Measurements from ENCODE around the gene POLR1G. TPM values are rescaled to one million over a fixed set of nuclear protein-coding genes. Genes with fewer than 3 reads are reported as not detected.

The POLR1G gene, protein sequence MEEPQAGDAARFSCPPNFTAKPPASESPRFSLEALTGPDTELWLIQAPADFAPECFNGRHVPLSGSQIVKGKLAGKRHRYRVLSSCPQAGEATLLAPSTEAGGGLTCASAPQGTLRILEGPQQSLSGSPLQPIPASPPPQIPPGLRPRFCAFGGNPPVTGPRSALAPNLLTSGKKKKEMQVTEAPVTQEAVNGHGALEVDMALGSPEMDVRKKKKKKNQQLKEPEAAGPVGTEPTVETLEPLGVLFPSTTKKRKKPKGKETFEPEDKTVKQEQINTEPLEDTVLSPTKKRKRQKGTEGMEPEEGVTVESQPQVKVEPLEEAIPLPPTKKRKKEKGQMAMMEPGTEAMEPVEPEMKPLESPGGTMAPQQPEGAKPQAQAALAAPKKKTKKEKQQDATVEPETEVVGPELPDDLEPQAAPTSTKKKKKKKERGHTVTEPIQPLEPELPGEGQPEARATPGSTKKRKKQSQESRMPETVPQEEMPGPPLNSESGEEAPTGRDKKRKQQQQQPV
- total RNA-seq: 7.7 and 16.3 TPM in 2 replicates

DNA sequence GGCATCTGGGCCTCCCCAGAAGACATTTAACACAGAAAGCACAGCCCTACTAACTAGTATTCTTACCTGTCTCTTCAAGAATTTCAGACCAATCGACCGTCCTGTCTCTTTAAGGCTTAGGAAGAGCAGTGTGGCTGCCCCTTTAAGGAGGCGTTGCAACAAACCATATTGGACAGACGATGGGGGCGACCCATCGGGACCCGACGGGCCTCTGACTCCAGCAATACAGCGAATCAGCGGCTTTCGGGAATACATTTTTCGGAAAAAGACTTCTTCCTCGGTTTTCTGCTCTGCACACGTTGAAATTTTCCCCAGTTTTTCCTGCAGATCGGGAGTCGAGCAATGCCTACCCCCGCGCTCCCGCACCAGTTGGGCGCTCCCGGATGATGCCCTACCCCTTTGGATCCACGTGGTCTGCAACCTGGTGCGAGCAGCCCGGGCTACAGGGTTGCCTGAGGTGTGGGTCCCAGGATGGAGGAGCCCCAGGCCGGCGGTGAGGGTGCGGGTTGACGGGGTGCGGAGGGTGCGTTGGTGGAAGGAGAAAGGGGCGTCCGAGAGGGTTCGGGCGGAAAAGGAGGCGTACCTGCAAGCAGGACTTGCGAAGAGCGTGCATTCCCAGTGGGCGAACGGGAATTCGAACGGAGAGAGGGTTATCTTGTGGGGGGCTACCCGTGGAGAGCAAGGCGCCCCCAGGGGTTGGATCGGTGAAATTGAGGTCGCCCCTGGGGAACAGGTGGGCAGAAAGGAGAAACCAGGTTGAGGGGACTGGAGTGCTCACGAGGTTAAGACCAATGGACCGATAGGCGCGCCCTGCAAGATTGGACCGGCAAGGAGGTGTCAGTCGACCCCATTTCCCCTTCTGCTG is at the start of gene POLR1G:
Gene POLR1G (plus strand): TSS at position 419 of the 865 bp plus-strand sequence. CDS start 53 bp downstream, at position 472.

GRCh38 chr19:45370410-45371204 is 35.8 kb upstream of the POLR1G start, which contains the start of gene ERCC2:
TSS of gene ERCC2 (minus strand) at chr19:45370573. CDS start at chr19:45370540, 33 bp downstream.

GRCh38 chr19:45404557-45405434 is 1.6 kb upstream of the POLR1G start, which contains the start of gene PPP1R13L:
TSS of gene PPP1R13L (minus strand) at chr19:45405069. CDS start at chr19:45398318, 6,751 bp downstream.

GRCh38 chr19:45423589-45424190 is 17.2 kb downstream of the POLR1G start, which contains the start of gene ERCC1:
TSS of gene ERCC1 (minus strand) at chr19:45423917. CDS start at chr19:45423374, 543 bp downstream.

Small RNA genes lying within 50 kb of the gene (small RNA-seq; reads per million reads assigned to genes)
- not detected for gene MIR6088 (ENCODE audit: low replicate concordance)

Other genes with a start within 250 kb of the POLR1G start
- gene NKPD1, start 245.7 kb upstream of the POLR1G start, total RNA-seq: under 0.01 and 0.29 TPM in 2 replicates
- gene TRAPPC6A, start 228.4 kb upstream of the POLR1G start, total RNA-seq: 1.3 and 12.3 TPM in 2 replicates
- gene BLOC1S3, start 227.9 kb upstream of the POLR1G start, total RNA-seq: 6.7 and 11.6 TPM in 2 replicates
- under 0.01 TPM in 1 of 2 replicates, not detected in the other for gene EXOC3L2, start 161.2 kb upstream of the POLR1G start, total RNA-seq
- gene MARK4, start 155.4 kb upstream of the POLR1G start, total RNA-seq: 13.7 and 19.9 TPM in 2 replicates
- gene CKM, start 83.8 kb upstream of the POLR1G start, total RNA-seq: not detected in 2 replicates
- 0.22 TPM in 1 of 2 replicates, not detected in the other for gene KLC3, start 65.9 kb upstream of the POLR1G start, total RNA-seq
- 39.6 and 46.1 TPM in 2 replicates for gene ERCC2, start 36.1 kb upstream of the POLR1G start, total RNA-seq
- 1.3 and 8.9 TPM in 2 replicates for gene PPP1R13L, start 1.6 kb upstream of the POLR1G start, total RNA-seq
- 79.0 and 128 TPM in 2 replicates for gene ERCC1, start 17.3 kb downstream of the POLR1G start, total RNA-seq
- 3.6 and 5.9 TPM in 2 replicates for gene FOSB, start 61.4 kb downstream of the POLR1G start, total RNA-seq
- gene RTN2, start 90.4 kb downstream of the POLR1G start, total RNA-seq: 7.7 and 9.2 TPM in 2 replicates
- 0.43 and 1.5 TPM in 2 replicates for gene PPM1N, start 91.8 kb downstream of the POLR1G start, total RNA-seq
- 89.9 and 243 TPM in 2 replicates for gene VASP, start 100.8 kb downstream of the POLR1G start, total RNA-seq
- gene OPA3, start 178.2 kb downstream of the POLR1G start, total RNA-seq: 9.2 and 12.9 TPM in 2 replicates
- gene GPR4, start 195.6 kb downstream of the POLR1G start, total RNA-seq: under 0.01 and 0.72 TPM in 2 replicates
- 42.9 and 56.2 TPM in 2 replicates for gene EML2, start 232.8 kb downstream of the POLR1G start, total RNA-seq

Data from placental pericyte (primary cell).